Fibroblast of villous mesenchyme (primary cell): Measurements from ENCODE around the gene APC. TPM values are rescaled to one million over a fixed set of nuclear protein-coding genes. Genes with fewer than 3 reads are reported as not detected.

Source experiments
- DNase-seq: peaks from one replicate; pipeline ENCODE4 v3.0.0-alpha.2; 2010; ENCODE audit warnings: low read depth
- H3K4me3 ChIP-seq: 2 replicates; pipeline ENCODE4 v1.5.1; 2011; ENCODE audit warnings: low read depth, mild to moderate bottlenecking, low read length
- total RNA-seq: library from RNA; depleted of rRNA; stranded (reverse); fragments of >200 nt; gene quantifications from 2 replicates; pipeline ENCODE4 v1.2.3, GENCODE V29; 2012
- TF ChIP-seq, protein P1 (sequence below): IDR thresholded peaks from 2 replicates; pipeline ENCODE4 v1.5.1; 2012; ENCODE audit warnings: low read depth, mild to moderate bottlenecking, low read length; ENCODE audit not compliant: insufficient read depth

APC gene
- total RNA-seq, 1 donor = 69.1 TPM

DNA sequence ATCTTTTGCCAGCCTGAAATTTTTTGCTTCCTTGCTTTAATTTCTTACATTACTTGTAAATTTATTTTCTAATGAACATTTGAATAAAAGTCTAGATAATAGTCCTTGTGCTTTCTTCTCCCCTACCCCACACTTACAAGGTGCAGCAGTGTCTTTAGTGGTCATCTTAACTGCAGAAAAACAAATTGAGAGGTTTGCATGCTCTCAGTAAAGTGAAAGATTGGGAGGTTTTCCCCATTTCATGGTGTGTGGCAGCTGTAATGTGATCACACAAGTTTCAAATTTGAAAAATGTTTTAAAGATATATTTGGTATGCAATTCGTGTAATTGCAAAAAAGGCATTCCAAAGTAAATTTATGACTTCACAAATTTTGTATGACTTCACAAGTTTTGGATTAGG lies 14.7 kb downstream of the APC start:
- no peak for DNase-seq
- no peak overlapping the region for H3K4me3 ChIP-seq
- TF ChIP-seq, protein P1, sequence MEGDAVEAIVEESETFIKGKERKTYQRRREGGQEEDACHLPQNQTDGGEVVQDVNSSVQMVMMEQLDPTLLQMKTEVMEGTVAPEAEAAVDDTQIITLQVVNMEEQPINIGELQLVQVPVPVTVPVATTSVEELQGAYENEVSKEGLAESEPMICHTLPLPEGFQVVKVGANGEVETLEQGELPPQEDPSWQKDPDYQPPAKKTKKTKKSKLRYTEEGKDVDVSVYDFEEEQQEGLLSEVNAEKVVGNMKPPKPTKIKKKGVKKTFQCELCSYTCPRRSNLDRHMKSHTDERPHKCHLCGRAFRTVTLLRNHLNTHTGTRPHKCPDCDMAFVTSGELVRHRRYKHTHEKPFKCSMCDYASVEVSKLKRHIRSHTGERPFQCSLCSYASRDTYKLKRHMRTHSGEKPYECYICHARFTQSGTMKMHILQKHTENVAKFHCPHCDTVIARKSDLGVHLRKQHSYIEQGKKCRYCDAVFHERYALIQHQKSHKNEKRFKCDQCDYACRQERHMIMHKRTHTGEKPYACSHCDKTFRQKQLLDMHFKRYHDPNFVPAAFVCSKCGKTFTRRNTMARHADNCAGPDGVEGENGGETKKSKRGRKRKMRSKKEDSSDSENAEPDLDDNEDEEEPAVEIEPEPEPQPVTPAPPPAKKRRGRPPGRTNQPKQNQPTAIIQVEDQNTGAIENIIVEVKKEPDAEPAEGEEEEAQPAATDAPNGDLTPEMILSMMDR = no peak

DNA sequence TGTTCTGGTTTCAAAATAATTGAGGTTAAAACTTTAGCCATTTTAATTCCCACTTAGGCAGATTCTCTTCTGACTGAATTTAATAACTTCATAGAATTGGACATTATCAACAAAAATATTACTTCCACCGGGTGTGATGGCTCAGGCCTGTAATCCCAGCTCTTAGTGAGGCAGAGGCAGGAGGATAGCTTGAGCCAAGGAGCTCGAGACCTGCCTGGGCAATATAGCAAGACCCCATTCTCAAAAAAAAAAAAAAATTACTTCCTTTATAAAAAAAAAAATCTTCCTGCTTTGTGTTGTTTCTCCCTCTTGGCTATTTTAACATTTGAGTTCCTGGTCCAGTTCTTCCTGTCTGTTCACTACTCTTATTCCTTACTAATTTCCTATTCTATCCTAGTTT lies 18.0 kb downstream of the APC start:
- no peak overlapping the region for H3K4me3 ChIP-seq
- DNase-seq = no peak
- TF ChIP-seq, protein P1 = no peak

DNA sequence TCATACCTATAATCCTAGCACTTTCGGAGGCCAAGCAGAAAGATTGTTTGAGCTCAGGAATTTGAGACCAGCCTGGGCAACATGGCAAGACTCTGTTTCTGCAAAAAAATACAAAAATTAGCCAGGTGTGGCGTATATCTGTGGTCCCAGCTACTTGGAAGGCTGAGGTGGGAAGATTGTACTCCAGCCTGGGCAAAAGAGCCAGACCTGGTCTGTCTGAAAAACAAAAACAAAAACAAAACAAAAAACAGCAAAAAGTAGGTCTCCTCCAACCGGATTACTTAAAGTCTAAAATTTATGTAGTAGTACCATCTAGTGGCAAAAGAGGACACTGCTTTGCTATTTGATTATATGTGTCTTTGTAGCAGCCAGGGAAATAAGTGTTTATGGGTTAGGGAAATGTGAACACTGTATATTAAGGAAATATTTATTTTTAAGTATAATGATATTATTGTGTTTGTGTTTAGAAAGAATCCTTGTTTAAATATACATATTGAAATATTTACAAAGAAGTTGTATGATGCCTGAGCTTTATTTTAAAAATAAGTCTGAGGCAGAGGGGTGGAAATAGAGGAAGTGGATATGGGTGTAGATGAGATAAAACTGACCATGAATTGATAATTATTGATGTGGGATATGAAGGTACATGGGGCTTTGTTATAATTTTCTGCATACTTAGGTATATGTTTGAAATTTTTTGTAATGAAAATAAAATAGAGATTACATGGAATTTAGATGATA lies 20.0 kb downstream of the APC start:
- TF ChIP-seq, protein P1 = peak; percentile 75
- DNase-seq = peak; percentile 78
- peak overlapping the region; percentile 14 for H3K4me3 ChIP-seq

DNA sequence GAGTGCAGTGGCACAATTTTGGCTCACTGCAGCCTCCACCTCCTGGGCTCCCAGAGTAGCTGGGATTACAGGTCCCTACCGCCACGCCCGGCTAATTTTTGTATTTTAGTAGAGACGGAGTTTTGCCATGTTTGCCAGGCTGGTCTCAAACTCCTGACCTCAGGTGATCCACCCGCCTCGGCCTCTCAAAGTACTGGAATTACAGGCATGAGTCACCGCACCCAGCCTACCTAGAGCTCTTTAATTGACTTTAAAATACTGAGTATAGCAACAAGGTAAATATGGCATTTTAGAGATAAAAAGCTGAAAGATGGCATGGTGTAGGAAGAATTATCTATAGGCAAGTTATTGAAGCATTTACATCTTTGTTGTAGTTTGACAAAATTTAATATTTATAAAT lies 21.0 kb downstream of the APC start:
- TF ChIP-seq, protein P1 = no peak
- no peak for DNase-seq
- H3K4me3 ChIP-seq = no peak overlapping the region

DNA sequence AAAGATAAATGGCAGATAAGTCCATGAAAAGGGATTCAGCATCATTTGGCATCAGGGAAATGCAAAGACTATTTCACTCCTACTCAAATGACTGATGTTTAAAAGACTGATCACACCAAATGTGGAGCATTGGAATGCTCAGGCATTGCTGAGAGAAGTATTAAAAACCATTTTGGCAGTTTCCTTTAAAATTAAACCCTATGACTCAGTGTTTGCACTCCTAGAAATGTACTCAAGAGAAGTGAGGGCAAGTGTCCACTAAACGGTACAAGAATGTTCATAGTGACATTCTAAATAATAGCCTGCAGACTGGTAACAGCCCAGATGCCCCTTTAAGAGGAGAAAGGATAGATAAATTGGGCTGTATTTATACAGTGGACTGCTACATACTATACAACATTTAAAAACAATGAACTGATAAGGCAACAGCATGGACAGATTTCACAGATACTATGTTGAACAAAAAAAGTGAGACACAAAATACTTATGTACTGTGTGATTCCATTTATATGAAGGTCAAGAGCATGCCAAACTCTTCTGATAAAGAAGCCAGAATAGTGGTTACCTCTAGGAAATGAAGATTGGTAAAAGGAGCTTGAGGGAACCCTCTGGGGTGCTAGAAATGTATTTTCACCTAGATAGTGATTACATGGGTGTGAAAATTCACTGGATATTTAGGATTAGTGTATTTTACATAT lies 24.6 kb downstream of the APC start:
- TF ChIP-seq, protein P1 = no peak
- H3K4me3 ChIP-seq = no peak overlapping the region
- peak; percentile 29 for DNase-seq

DNA sequence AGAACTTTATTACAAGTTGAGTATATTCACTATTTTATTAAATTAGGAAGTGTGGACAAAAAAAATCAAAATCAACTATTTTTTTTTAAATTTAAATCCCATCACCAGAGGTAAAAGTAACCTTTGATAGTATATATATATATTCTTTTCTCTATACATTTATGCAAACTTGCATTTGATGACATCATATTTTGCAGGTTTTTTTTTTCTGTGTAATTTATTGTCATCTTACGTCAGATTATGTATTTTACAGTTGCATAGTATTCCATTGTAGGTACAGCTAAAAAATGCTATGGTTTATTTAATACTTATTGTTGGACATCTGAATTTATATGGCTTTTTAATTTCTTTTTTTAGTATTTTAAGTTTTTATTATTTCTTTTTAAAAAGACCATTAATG lies 25.5 kb downstream of the APC start:
- TF ChIP-seq, protein P1 = no peak
- H3K4me3 ChIP-seq = no peak overlapping the region
- DNase-seq = no peak

DNA sequence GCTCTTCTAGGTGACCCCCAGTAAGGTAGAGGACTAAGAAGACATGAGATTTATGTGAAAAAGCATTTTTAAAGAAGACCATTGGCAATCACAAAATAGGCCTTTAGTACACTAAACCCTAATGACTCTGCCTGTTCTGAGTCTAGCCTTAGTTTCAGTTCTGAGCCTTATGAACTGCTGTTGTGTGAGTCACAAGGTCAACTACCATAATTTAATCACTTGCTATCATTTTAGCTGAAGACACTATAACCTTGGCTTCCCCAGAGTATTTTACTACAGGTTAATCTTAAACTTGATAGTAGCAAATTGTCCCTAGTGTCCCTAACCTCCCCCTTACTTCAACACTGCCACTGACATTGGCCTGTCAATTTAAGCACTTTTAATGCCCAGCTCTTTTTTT lies 34.4 kb downstream of the APC start:
- peak; percentile 23 for DNase-seq
- H3K4me3 ChIP-seq = no peak overlapping the region
- TF ChIP-seq, protein P1 = no peak
